OCI-LY7 (cell line): ENCODE measurements around the gene ABLIM1. TPM values are rescaled to one million over a fixed set of nuclear protein-coding genes. Genes with fewer than 3 reads are reported as not detected.

ENCODE experiments used
- BruUV-seq: library from RNA; stranded (reverse); fragments of 400-500 nt; replicated peaks from 2 replicates; lab custom pipeline; 2021; lab: Mats Ljungman, UMichigan
- CTCF ChIA-PET: fragments of 300-600 bp; sonication (Branson Sonifier 250); formaldehyde crosslinking; loops from one replicate; lab custom pipeline; 2022; ENCODE audit warnings: antibody characterized with exemption; ENCODE audit not compliant: unreplicated experiment; lab: Charles Lee
- POLR2A ChIA-PET: fragments of 300-600 bp; sonication (Branson Sonifier 250); formaldehyde crosslinking; loops from one replicate; lab custom pipeline; 2022; ENCODE audit warnings: antibody characterized with exemption; lab: Charles Lee
- DNase-seq: peaks from one replicate; pipeline ENCODE4 v3.0.0-alpha.2; 2015; ENCODE audit warnings: low spot score
- H2AFZ ChIP-seq: fragments of 200-600 bp; sonication (generic), shearing (Covaris generic); 2 replicates; pipeline ENCODE4 v1.6.1; 2014; ENCODE audit warnings: mild to moderate bottlenecking, antibody characterized with exemption, low read length, moderate library complexity
- H3K27ac ChIP-seq: fragments of 200-600 bp; sonication (generic); 2 replicates; pipeline ENCODE4 v1.5.1; 2014; ENCODE audit warnings: mixed run types, low read depth, mild to moderate bottlenecking, moderate library complexity, low read length, inconsistent platforms; ENCODE audit not compliant: poor library complexity, severe bottlenecking
- H3K36me3 ChIP-seq: fragments of 200-600 bp; sonication (generic); 2 replicates; pipeline ENCODE4 v1.6.1; 2014; ENCODE audit warnings: mild to moderate bottlenecking, antibody characterized with exemption, low read length, moderate library complexity, mixed read lengths; ENCODE audit not compliant: insufficient read depth
- H3K4me1 ChIP-seq: fragments of 200-600 bp; sonication (generic); 2 replicates; pipeline ENCODE4 v1.5.1; 2014; ENCODE audit warnings: mild to moderate bottlenecking, low read length; ENCODE audit not compliant: insufficient read depth, poor library complexity, severe bottlenecking
- H3K4me2 ChIP-seq: fragments of 200-600 bp; sonication (generic); 2 replicates; pipeline ENCODE4 v1.6.1; 2014; ENCODE audit warnings: mild to moderate bottlenecking, low read length
- H3K4me3 ChIP-seq: fragments of 200-600 bp; sonication (generic); 2 replicates; pipeline ENCODE4 v1.5.1; 2014; ENCODE audit warnings: mild to moderate bottlenecking, low read depth, low read length; ENCODE audit not compliant: poor library complexity, severe bottlenecking
- H3K79me2 ChIP-seq: fragments of 200-600 bp; sonication (generic); 2 replicates; pipeline ENCODE4 v1.6.1; 2016; ENCODE audit warnings: low read depth, mild to moderate bottlenecking, low read length, moderate library complexity, mixed read lengths; ENCODE audit not compliant: insufficient read depth
- H3K9me2 ChIP-seq: fragments of 200-600 bp; sonication (generic); 2 replicates; pipeline ENCODE4 v1.6.1; 2016; ENCODE audit warnings: mild to moderate bottlenecking, low read length, mixed read lengths; ENCODE audit not compliant: insufficient read depth
- H3K9me3 ChIP-seq: fragments of 200-600 bp; sonication (generic); 2 replicates; pipeline ENCODE4 v1.6.1; 2014; ENCODE audit warnings: mild to moderate bottlenecking, mixed run types, low read length, mixed read lengths
- H4K20me1 ChIP-seq: fragments of 200-600 bp; sonication (generic); 2 replicates; pipeline ENCODE4 v1.6.1; 2014; ENCODE audit warnings: mild to moderate bottlenecking, antibody characterized with exemption, low read length, moderate library complexity, mixed read lengths; ENCODE audit not compliant: insufficient read depth
- CTCF ChIP-seq: fragments of 200-600 bp; sonication (generic); conservative IDR thresholded peaks from 2 replicates; pipeline ENCODE4 v1.5.1; 2014; ENCODE audit warnings: mild to moderate bottlenecking, antibody characterized with exemption, low read length, moderate library complexity, mixed read lengths
- EZH2phosphoT487 ChIP-seq: fragments of 200-600 bp; sonication (generic); IDR thresholded peaks from 2 replicates; pipeline ENCODE4 v1.6.1; 2018; ENCODE audit warnings: low read depth, borderline replicate concordance, mild to moderate bottlenecking, mixed run types, antibody characterized with exemption, low read length, moderate library complexity, mixed read lengths
- intact Hi-C: fragments of 100-400 bp; cut with micrococcal nuclease; formaldehyde crosslinking; loops from one replicate; pipeline ENCODE4 v1.10.0; 2022; ENCODE audit not compliant: unreplicated experiment
- total RNA-seq, 2 experiments: library from RNA; depleted of rRNA in 1 of 2; stranded (reverse); fragments of >200 nt in 1 of 2; shearing (Covaris generic) in 1 of 2; gene quantifications; 2 replicates each; pipeline ENCODE4 v1.2.3, GENCODE V29; 2014 to 2022

ABLIM1 gene
- total RNA-seq, 2 experiments from 2014 or later = 94.2 to 268 TPM

DNA sequence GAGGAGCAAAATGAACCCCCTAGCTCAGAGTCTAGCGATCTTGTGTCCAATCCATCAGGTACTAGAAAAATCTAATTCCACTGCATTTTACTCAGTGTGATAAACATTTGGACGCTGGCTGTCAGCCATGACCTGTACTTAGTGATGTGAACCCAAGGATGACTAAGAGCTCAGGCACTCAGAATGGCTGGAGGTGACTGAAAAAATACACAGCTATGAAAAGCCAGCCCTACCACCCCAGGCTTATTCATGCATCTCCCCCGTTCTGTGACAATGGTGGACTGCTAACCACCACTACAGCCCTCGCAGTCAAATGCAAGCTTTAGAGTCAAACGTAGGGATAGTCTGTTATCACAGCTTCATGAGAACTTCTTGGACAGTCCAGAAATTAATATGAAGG, 268.6 kb downstream of the ABLIM1 start:
- H3K4me2 ChIP-seq = no peak overlapping the region

GRCh38 chr10:114388275-114388674, 269.8 kb downstream of the ABLIM1 start:
- Histone ChIP-seq H3K27ac (no peak overlapping the region), H3K79me2 (no peaks in the 10 kb centered on the region), H4K20me1 (no peaks in the 10 kb centered on the region), H3K4me1 (no peaks in the 10 kb centered on the region), H2AFZ (no peak overlapping the region), H3K4me3 (no peak overlapping the region), H3K9me2 (no peaks in the 10 kb centered on the region), H3K36me3 (no peaks in the 10 kb centered on the region), H3K4me2 (no peak overlapping the region), H3K9me3 (no peaks in the 10 kb centered on the region)
- ChIA-PET CTCF (interaction anchor here (1.6 kb wide), 1 partner anchor 10 kb away, joined by 4 read pairs; no protein-coding TSS in a partner anchor), POLR2A (interaction anchor here (1.0 kb wide), 1 partner anchor 550 kb away, joined by 3 read pairs; the partner anchor contains the start of gene TRUB1)
- no peak for DNase-seq
- BruUV-seq = no TSS peak
- intact Hi-C loops = no loop called here
- TF ChIP-seq EZH2phosphoT487 = no peak

More for the DNA sequence above, 268.6 kb downstream of the ABLIM1 start:
- no peak for DNase-seq
- intact Hi-C loops = no loop called here
- H3K9me2 ChIP-seq = no peaks in the 10 kb centered on the region
- no peak for TF ChIP-seq CTCF
- no peak for TF ChIP-seq EZH2phosphoT487
- no peak overlapping the region for H3K4me3 ChIP-seq
- H4K20me1 ChIP-seq = no peaks in the 10 kb centered on the region
- CTCF ChIA-PET = no interaction called here
- POLR2A ChIA-PET = interaction anchor here (0.6 to 1.1 kb wide), 2 partner anchors 168 to 360 kb away, joined by 4 to 5 read pairs; no protein-coding TSS in a partner anchor
- H2AFZ ChIP-seq = no peak overlapping the region
- H3K4me1 ChIP-seq = no peaks in the 10 kb centered on the region
- no peaks in the 10 kb centered on the region for H3K36me3 ChIP-seq
- no peak overlapping the region for H3K27ac ChIP-seq
- no peaks in the 10 kb centered on the region for H3K79me2 ChIP-seq
- BruUV-seq = no TSS peak
- no peaks in the 10 kb centered on the region for H3K9me3 ChIP-seq

DNA sequence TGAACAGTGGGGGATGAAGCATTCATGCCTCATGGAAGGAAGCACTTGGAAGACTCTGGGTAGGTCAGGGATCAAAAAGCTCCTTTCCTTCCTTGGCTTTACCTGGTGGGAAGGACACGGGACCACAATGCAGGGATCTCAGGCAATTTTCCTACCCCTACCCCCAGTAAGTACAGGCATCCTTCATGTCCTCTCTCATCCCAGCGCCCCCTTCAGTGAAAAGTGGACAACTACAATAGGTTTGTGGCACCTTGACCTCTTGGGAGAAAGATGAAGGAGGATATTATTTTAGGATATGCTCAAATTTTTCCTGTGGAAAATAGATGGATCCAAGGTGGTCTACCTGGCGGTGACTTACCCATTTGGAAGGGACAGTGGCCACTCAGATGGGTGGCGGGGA, 270.3 kb downstream of the ABLIM1 start:
- H3K9me2 ChIP-seq = no peaks in the 10 kb centered on the region
- H3K4me2 ChIP-seq = no peak overlapping the region
- H2AFZ ChIP-seq = no peak overlapping the region
- H3K79me2 ChIP-seq = no peaks in the 10 kb centered on the region
- no peak overlapping the region for H3K27ac ChIP-seq
- H3K4me1 ChIP-seq = no peaks in the 10 kb centered on the region
- TF ChIP-seq EZH2phosphoT487 (no peak), CTCF (0 out of 2 replicates have a peak, but pooled peaks have one; percentile 25)
- H4K20me1 ChIP-seq = no peaks in the 10 kb centered on the region
- H3K9me3 ChIP-seq = no peaks in the 10 kb centered on the region
- DNase-seq = no peak
- ChIA-PET POLR2A (interaction anchor here (0.6 to 1.0 kb wide), 2 partner anchors 550 to 819 kb away, joined by 3 read pairs; partner anchors contain the start of gene TRUB1), CTCF (interaction anchor here (0.6 to 1.6 kb wide), 2 partner anchors 10 to 492 kb away, joined by 3 to 4 read pairs; no protein-coding TSS in a partner anchor)
- H3K36me3 ChIP-seq = no peaks in the 10 kb centered on the region
- no TSS peak for BruUV-seq
- intact Hi-C loops = no loop called here
- H3K4me3 ChIP-seq = no peak overlapping the region
